CD8-positive, alpha-beta memory T cell (primary cell): ENCODE measurements around the gene TNFRSF18. TPM values are rescaled to one million over a fixed set of nuclear protein-coding genes. Genes with fewer than 3 reads are reported as not detected.
"Not testable (repeated sequence)": the region's sequence is repeated elsewhere in the genome, so short reads cannot be mapped to it uniquely, and the experiment has no call there.

ENCODE experiments used
- CTCF ChIA-PET: fragments of 350-600 bp; sonication (Branson Sonifier 250); formaldehyde crosslinking; loops from one replicate; lab custom pipeline; 2021; ENCODE audit warnings: antibody characterized with exemption; lab: Charles Lee
- POLR2A ChIA-PET: fragments of 350-600 bp; sonication (Branson Sonifier 250); formaldehyde crosslinking; loops from one replicate; lab custom pipeline; 2021; ENCODE audit warnings: antibody characterized with exemption; lab: Charles Lee
- DNase-seq, 5 donors: peaks; one replicate each; pipeline versions ENCODE4 v3.0.0 to v3.0.0-alpha.2; 2020 to 2022; ENCODE audit warnings: mixed read lengths in 1 of 5
- H3K27ac ChIP-seq: one replicate; pipeline ENCODE4 v1.7.0; 2013; ENCODE audit warnings: low read depth, mild to moderate bottlenecking, low read length, moderate library complexity
- H3K27me3 ChIP-seq: 2 replicates; pipeline ENCODE4 v1.7.0; 2013; ENCODE audit warnings: low read length, mild to moderate bottlenecking; ENCODE audit not compliant: insufficient read depth, poor library complexity, severe bottlenecking
- H3K36me3 ChIP-seq: 2 replicates; pipeline ENCODE4 v1.7.0; 2013; ENCODE audit warnings: mild to moderate bottlenecking, low read length, moderate library complexity; ENCODE audit not compliant: insufficient read depth
- H3K4me1 ChIP-seq: 2 replicates; pipeline ENCODE4 v1.7.0; 2013; ENCODE audit warnings: mild to moderate bottlenecking, low read length, moderate library complexity; ENCODE audit not compliant: insufficient read depth
- H3K4me3 ChIP-seq: 2 replicates; pipeline ENCODE4 v1.7.0; 2013; ENCODE audit warnings: mild to moderate bottlenecking, low read length
- H3K9me3 ChIP-seq: 2 replicates; pipeline ENCODE4 v1.7.0; 2013; ENCODE audit warnings: mild to moderate bottlenecking, low read length
- H3K27ac Mint-ChIP-seq, 8 donors: one replicate each; pipeline ENCODE4 v1.8.0; 2020 to 2021; ENCODE audit warnings: mixed read lengths in 8 of 8, mild to moderate bottlenecking in 6 of 8, inconsistent platforms in 3 of 8, moderate library complexity in 3 of 8
- H3K27me3 Mint-ChIP-seq, 2 donors: one replicate each; pipeline ENCODE4 v1.8.0; 2020 to 2021; ENCODE audit warnings: mixed read lengths in 2 of 2, mild to moderate bottlenecking in 1 of 2, moderate library complexity in 1 of 2
- H3K36me3 Mint-ChIP-seq, 3 donors: one replicate each; pipeline ENCODE4 v1.8.0; 2020 to 2021; ENCODE audit warnings: mixed read lengths in 3 of 3, inconsistent platforms in 1 of 3, mild to moderate bottlenecking in 1 of 3
- H3K4me1 Mint-ChIP-seq, 3 donors: one replicate each; pipeline ENCODE4 v1.8.0; 2020 to 2021; ENCODE audit warnings: mixed read lengths in 3 of 3, inconsistent platforms in 1 of 3, mild to moderate bottlenecking in 1 of 3
- H3K4me3 Mint-ChIP-seq, 7 donors: one replicate each; pipeline ENCODE4 v1.8.0; 2020 to 2021; ENCODE audit warnings: mixed read lengths in 7 of 7, mild to moderate bottlenecking in 6 of 7, moderate library complexity in 4 of 7, inconsistent platforms in 2 of 7
- H3K9me3 Mint-ChIP-seq, 5 donors: one replicate each; pipeline ENCODE4 v1.8.0; 2020 to 2022; ENCODE audit warnings: mixed read lengths in 5 of 5, mild to moderate bottlenecking in 3 of 5, moderate library complexity in 2 of 5, inconsistent platforms in 1 of 5
- polyA plus RNA-seq: library from polyadenylated mRNA; unstranded; fragments of 300-500 nt; fragmentation: Illumina TruSeq; gene quantifications from one replicate; pipeline ENCODE4 v1.2.3, GENCODE V29; 2021
- total RNA-seq, 2 experiments: library from RNA; stranded (reverse); gene quantifications; one replicate each; pipeline ENCODE4 v1.2.3, GENCODE V29; 2021

TNFRSF18 gene
- total and polyA plus RNA-seq, 3 experiments from 2014 or later = 2.0 to 97.1 (median 91.0) TPM

- H3K36me3 ChIP-seq, H3K9me3 Mint-ChIP-seq, H3K36me3 Mint-ChIP-seq, POLR2A ChIA-PET, H3K27me3 ChIP-seq, H3K9me3 ChIP-seq, DNase-seq, H3K4me3 Mint-ChIP-seq, H3K4me3 ChIP-seq, H3K27me3 Mint-ChIP-seq, CTCF ChIA-PET, H3K27ac ChIP-seq: not testable (repeated sequence)
- Mint-ChIP-seq H3K27ac (peak overlapping the region in 1 of 8 donors; percentile 72), H3K4me1 (peaks cover 3 to 14% (median 13%) of the 10 kb centered on the region in 3 donors)
- peaks cover 13% of the 10 kb centered on the region for H3K4me1 ChIP-seq
These were observed 41.9 kb upstream of the TNFRSF18 start for GRCh38 chr1:1248009-1248913.

- no peaks in the 10 kb centered on the region for H3K9me3 ChIP-seq
- Mint-ChIP-seq H3K27ac (no peak overlapping the region), H3K27me3 (peaks cover 0 to 1% of the 10 kb centered on the region in 2 donors), H3K36me3 (no peaks in the 10 kb centered on the region), H3K9me3 (no peaks in the 10 kb centered on the region), H3K4me3 (no peak overlapping the region), H3K4me1 (peaks cover 3 to 14% (median 13%) of the 10 kb centered on the region in 3 donors)
- ChIA-PET CTCF (no interaction called here), POLR2A (interaction anchor here (0.6 kb wide), 1 partner anchor 105 kb away, joined by 4 read pairs; no protein-coding TSS in a partner anchor)
- H3K27me3 ChIP-seq = peaks cover 3% of the 10 kb centered on the region
- no peak overlapping the region for H3K4me3 ChIP-seq
- no peak for DNase-seq
- H3K27ac ChIP-seq = no peak overlapping the region
- H3K36me3 ChIP-seq = no peaks in the 10 kb centered on the region
- peaks cover 13% of the 10 kb centered on the region for H3K4me1 ChIP-seq
These were observed 41.0 kb upstream of the TNFRSF18 start for GRCh38 chr1:1247341-1247913.

GRCh38 chr1:1246577-1247340, 40.4 kb upstream of the TNFRSF18 start, which contains the start of gene C1QTNF12:
Gene C1QTNF12, minus strand, starts transcription at chr1:1246722. Its CDS starts 32 bp downstream, at chr1:1246690.
- Histone ChIP-seq H3K4me1 (peaks cover 13% of the 10 kb centered on the region), H3K4me3 (no peak within 1 kb of the TSS), H3K27me3 (peaks cover 3% of the 10 kb centered on the region), H3K27ac (no peak within 1 kb of the TSS), H3K9me3 (no peaks in the 10 kb centered on the region), H3K36me3 (no peaks in the 10 kb centered on the region)
- Mint-ChIP-seq H3K4me3 (no peak within 1 kb of the TSS), H3K4me1 (peaks cover 3 to 14% (median 13%) of the 10 kb centered on the region in 3 donors), H3K27ac (no peak within 1 kb of the TSS), H3K36me3 (no peaks in the 10 kb centered on the region), H3K9me3 (no peaks in the 10 kb centered on the region), H3K27me3 (peaks cover 0 to 1% of the 10 kb centered on the region in 2 donors)
- DNase-seq = no peak
- ChIA-PET POLR2A (interaction anchor here (0.6 kb wide), 1 partner anchor 106 kb away, joined by 4 read pairs; no protein-coding TSS in a partner anchor), CTCF (no interaction called here)

GRCh38 chr1:1245817-1246576, 39.6 kb upstream of the TNFRSF18 start:
- peaks cover 3% of the 10 kb centered on the region for H3K27me3 ChIP-seq
- H3K27ac Mint-ChIP-seq = no peak overlapping the region
- H3K27ac ChIP-seq = no peak overlapping the region
- peaks cover 8% of the 10 kb centered on the region for H3K4me1 ChIP-seq
- POLR2A ChIA-PET = no interaction called here
- no peaks in the 10 kb centered on the region for H3K36me3 Mint-ChIP-seq
- peaks cover 0 to 1% of the 10 kb centered on the region in 2 donors for H3K27me3 Mint-ChIP-seq
- H3K9me3 ChIP-seq = no peaks in the 10 kb centered on the region
- no peak overlapping the region for H3K4me3 ChIP-seq
- H3K4me3 Mint-ChIP-seq = no peak overlapping the region
- H3K4me1 Mint-ChIP-seq = peaks cover 1 to 11% (median 10%) of the 10 kb centered on the region in 3 donors
- no peaks in the 10 kb centered on the region for H3K9me3 Mint-ChIP-seq
- DNase-seq = no peak
- CTCF ChIA-PET = no interaction called here
- H3K36me3 ChIP-seq = no peaks in the 10 kb centered on the region

- H3K27ac Mint-ChIP-seq = no peak overlapping the region
- peaks cover 0 to 5% (median 3%) of the 10 kb centered on the region in 3 donors for H3K4me1 Mint-ChIP-seq
- no peak overlapping the region for H3K4me3 ChIP-seq
- H3K27ac ChIP-seq = no peak overlapping the region
- no peaks in the 10 kb centered on the region for H3K36me3 Mint-ChIP-seq
- no peaks in the 10 kb centered on the region for H3K9me3 Mint-ChIP-seq
- peak overlapping the region in 1 of 7 donors; percentile 54 for H3K4me3 Mint-ChIP-seq
- CTCF ChIA-PET = no interaction called here
- POLR2A ChIA-PET = no interaction called here
- H3K9me3 ChIP-seq = no peaks in the 10 kb centered on the region
- peaks cover 0 to 1% of the 10 kb centered on the region in 2 donors for H3K27me3 Mint-ChIP-seq
- peaks cover 3% of the 10 kb centered on the region for H3K27me3 ChIP-seq
- no peaks in the 10 kb centered on the region for H3K36me3 ChIP-seq
- no peak for DNase-seq
- H3K4me1 ChIP-seq = peaks cover under 1% of the 10 kb centered on the region
These were observed 38.9 kb upstream of the TNFRSF18 start for GRCh38 chr1:1245178-1245816.

- H3K4me3 ChIP-seq = no peak overlapping the region
- peaks cover 3% of the 10 kb centered on the region for H3K27me3 ChIP-seq
- no peaks in the 10 kb centered on the region for H3K9me3 ChIP-seq
- no peaks in the 10 kb centered on the region for H3K36me3 Mint-ChIP-seq
- no peaks in the 10 kb centered on the region for H3K36me3 ChIP-seq
- peaks cover 0 to 1% of the 10 kb centered on the region in 2 donors for H3K27me3 Mint-ChIP-seq
- H3K27ac Mint-ChIP-seq = no peak overlapping the region
- CTCF ChIA-PET = no interaction called here
- no peaks in the 10 kb centered on the region for H3K4me1 Mint-ChIP-seq
- no peaks in the 10 kb centered on the region for H3K9me3 Mint-ChIP-seq
- H3K4me1 ChIP-seq = no peaks in the 10 kb centered on the region
- no peak overlapping the region for H3K4me3 Mint-ChIP-seq
- no peak for DNase-seq
- H3K27ac ChIP-seq = no peak overlapping the region
- POLR2A ChIA-PET = no interaction called here
These were observed 37.9 kb upstream of the TNFRSF18 start for GRCh38 chr1:1244192-1244811.

GRCh38 chr1:1243807-1244191, 37.4 kb upstream of the TNFRSF18 start:
- ChIA-PET POLR2A (no interaction called here), CTCF (no interaction called here)

More at GRCh38 chr1:1243807-1244191, 37.4 kb upstream of the TNFRSF18 start:
- Histone ChIP-seq H3K27me3 (peaks cover 3% of the 10 kb centered on the region), H3K27ac (no peak overlapping the region), H3K9me3 (no peaks in the 10 kb centered on the region), H3K36me3 (no peaks in the 10 kb centered on the region), H3K4me1 (no peaks in the 10 kb centered on the region), H3K4me3 (no peak overlapping the region)
- Mint-ChIP-seq H3K4me3 (no peak overlapping the region), H3K9me3 (no peaks in the 10 kb centered on the region), H3K4me1 (no peaks in the 10 kb centered on the region), H3K27ac (no peak overlapping the region), H3K27me3 (peaks cover 0 to 2% of the 10 kb centered on the region in 2 donors), H3K36me3 (no peaks in the 10 kb centered on the region)
- no peak for DNase-seq
